ENCODE results near the gene SSBP3.

DNA sequence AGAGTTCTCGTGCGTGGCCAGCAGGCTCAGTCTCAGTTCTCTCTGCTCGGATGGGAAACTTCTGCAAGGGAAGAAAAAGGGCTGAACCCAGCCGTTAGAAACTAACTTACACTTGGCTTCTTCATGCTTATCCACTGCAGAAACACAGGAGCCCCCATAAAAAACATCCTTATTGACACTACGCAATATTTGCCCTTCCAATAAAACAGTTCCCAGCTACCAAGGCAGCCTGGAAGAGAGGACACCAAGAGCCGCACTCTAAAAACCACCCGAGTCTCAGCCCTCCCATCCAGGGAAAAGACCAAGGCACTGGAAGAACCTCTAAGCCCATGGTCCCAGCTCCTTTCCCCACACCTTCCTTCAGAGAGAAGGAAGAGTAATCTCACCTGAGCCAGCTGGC is 61.1 kb downstream of the SSBP3 start:
- TF ChIP-seq POLR2A (IDR thresholded peaks at IDR 0.05; ENCODE audit: low read depth, low read length) (no peak), POLR2AphosphoS5 (IDR thresholded peaks at IDR 0.05; ENCODE audit: low read depth, low read length) (no peak), SPI1 (IDR thresholded peaks at IDR 0.05; ENCODE audit: low read depth, low read length) (no peak), PAX5 (IDR thresholded peaks at IDR 0.05; ENCODE audit: insufficient read depth, low read length, severe bottlenecking) (no peak), TAF1 (IDR thresholded peaks at IDR 0.05; ENCODE audit: low read depth, low read length) (no peak)
